Small intestine (tissue), 7 donors: Measurements from ENCODE around the gene CFAP53. TPM values are rescaled to one million over a fixed set of nuclear protein-coding genes. Genes with fewer than 3 reads are reported as not detected.
"Not testable (repeated sequence)": the region's sequence is repeated elsewhere in the genome, so short reads cannot be mapped to it uniquely, and the experiment has no call there.

ENCODE experiments used
- DNase-seq, 2 donors: peaks; one replicate each; pipeline versions ENCODE4 v3.0.0 to v3.0.0-alpha.2; 2013
- FAIRE-seq: peaks from 2 replicates; lab custom pipeline; 2012; peaks lifted over from hg19 to GRCh38; lab: Jason Lieb, UNC
- H3K27ac ChIP-seq, 3 donors: one replicate each; pipeline ENCODE4 v1.5.1; 2013; ENCODE audit warnings: low read length in 2 of 3, mild to moderate bottlenecking in 2 of 3, control low read depth in 1 of 3, inconsistent platforms in 1 of 3, low read depth in 1 of 3, moderate library complexity in 1 of 3
- H3K27me3 ChIP-seq, 3 donors: one replicate each; pipeline ENCODE4 v1.6.1; 2013; ENCODE audit warnings: low read length in 3 of 3, inconsistent platforms in 1 of 3; ENCODE audit not compliant: control insufficient read depth in 3 of 3, insufficient read depth in 3 of 3
- H3K36me3 ChIP-seq, 3 donors: one replicate each; pipeline ENCODE4 v1.6.1; 2013; ENCODE audit warnings: low read length in 3 of 3, inconsistent platforms in 1 of 3, low read depth in 1 of 3, mild to moderate bottlenecking in 1 of 3, moderate library complexity in 1 of 3; ENCODE audit not compliant: control insufficient read depth in 3 of 3, insufficient read depth in 2 of 3
- H3K4me1 ChIP-seq, 3 donors: one replicate each; pipeline ENCODE4 v1.6.1; 2013; ENCODE audit warnings: low read length in 2 of 3, inconsistent platforms in 1 of 3, low read depth in 1 of 3, mild to moderate bottlenecking in 1 of 3, moderate library complexity in 1 of 3; ENCODE audit not compliant: control insufficient read depth in 3 of 3, insufficient read depth in 2 of 3
- H3K4me3 ChIP-seq, 3 donors: one replicate each; pipeline ENCODE4 v1.5.1; 2013; ENCODE audit warnings: low read length in 3 of 3, control low read depth in 1 of 3, inconsistent platforms in 1 of 3, low read depth in 1 of 3, mild to moderate bottlenecking in 1 of 3, moderate library complexity in 1 of 3
- H3K9me3 ChIP-seq, 2 donors: one replicate each; pipeline ENCODE4 v1.6.1; 2013; ENCODE audit warnings: low read depth in 1 of 2, low read length in 1 of 2; ENCODE audit not compliant: control insufficient read depth in 2 of 2, insufficient read depth in 1 of 2
- WGBS, 3 donors: extraction: QIAGEN DNeasy Blood & Tissue Kit; methylation state at CpG; one replicate each; pipeline ENCODE4 v1.1.7; 2013; 5-methylcytosine and 5-hydroxymethylcytosine counted together
- polyA plus RNA-seq, 4 donors: library from polyadenylated mRNA; stranded (reverse) in 3 of 4; unstranded in 1 of 4; fragments of 200-250 nt in 3 of 4; fragments of 120-200 nt in 1 of 4; gene quantifications; one replicate each; pipeline versions ENCODE4 v1.2.1 to v1.2.3, GENCODE V29; 2013
- donor health status: healthy with polysubstance abuse.
- donor health status: control.
- donor health status: control.
- donor health status: Bipolar disorder and iron deficiency.
- donor health status: healthy.

Gene CFAP53
- polyA plus RNA-seq, 4 donors = 0.28 to 0.80 (median 0.67) TPM; not detected in 1

- no peak overlapping the region for H3K27ac ChIP-seq
- H3K9me3 ChIP-seq = no peaks in the 10 kb centered on the region
- H3K4me3 ChIP-seq = peak overlapping the region in 2 of 3 donors; percentile 32 to 37
- 8 to 10% (median 9%) methylated on average over 28 of the region's 28 CpGs for WGBS, 3 donors
- peaks cover 0 to 26% (median 7%) of the 10 kb centered on the region in 3 donors for H3K27me3 ChIP-seq
- H3K36me3 ChIP-seq = no peaks in the 10 kb centered on the region
- no peaks in the 10 kb centered on the region for H3K4me1 ChIP-seq
- DNase-seq (peak; percentile 63 to 84), FAIRE-seq (no peak)
Measured at GRCh38 chr18:50297621-50298442, 31.5 kb upstream of the CFAP53 start.

GRCh38 chr18:50293039-50293438, 26.7 kb upstream of the CFAP53 start:
- H3K27me3 ChIP-seq = peaks cover 0 to 1% (median 0%) of the 10 kb centered on the region in 3 donors
- H3K9me3 ChIP-seq = no peaks in the 10 kb centered on the region
- H3K4me3 ChIP-seq = no peak overlapping the region
- H3K27ac ChIP-seq = no peak overlapping the region
- 77 to 85% (median 83%) methylated on average over 1 of the region's 1 CpG for WGBS, 3 donors
- no peaks in the 10 kb centered on the region for H3K36me3 ChIP-seq
- H3K4me1 ChIP-seq = no peaks in the 10 kb centered on the region
- DNase-seq (no peak), FAIRE-seq (no peak)

- DNase-seq = no peak
- Histone ChIP-seq H3K4me1 (peaks cover 0 to 5% (median 2%) of the 10 kb centered on the region in 3 donors), H3K4me3 (no peak overlapping the region), H3K9me3 (no peaks in the 10 kb centered on the region), H3K36me3 (peaks cover 0 to 21% (median 2%) of the 10 kb centered on the region in 3 donors), H3K27me3 (peaks cover 0 to 1% (median 0%) of the 10 kb centered on the region in 3 donors), H3K27ac (no peak overlapping the region)
- no peak for FAIRE-seq
- 87 to 91% (median 90%) methylated on average over 4 of the region's 4 CpGs for WGBS, 3 donors
Measured at GRCh38 chr18:50289108-50289443, 22.8 kb upstream of the CFAP53 start.

GRCh38 chr18:50288348-50289107, 22.2 kb upstream of the CFAP53 start:
- H3K4me3 ChIP-seq = peak overlapping the region in 2 of 3 donors; percentile 93 to 99
- H3K27me3 ChIP-seq, H3K4me1 ChIP-seq, DNase-seq, H3K9me3 ChIP-seq: not testable (repeated sequence)
- WGBS, 3 donors = 76 to 77% (median 76%) methylated on average over 21 of the region's 21 CpGs
- peaks cover 0 to 27% (median 2%) of the 10 kb centered on the region in 3 donors for H3K36me3 ChIP-seq
- peak overlapping the region; percentile 72 to 97 (median 82) for H3K27ac ChIP-seq
- peak; percentile 62 for FAIRE-seq

- 0% methylated on average over 76 of the region's 76 CpGs for WGBS, 3 donors
- peak within 1 kb of the TSS; percentile 72 to 97 (median 82) for H3K27ac ChIP-seq
- FAIRE-seq = peak; percentile 93
Measured at GRCh38 chr18:50287441-50288347, 21.4 kb upstream of the CFAP53 start, which contains the start of gene CXXC1. Gene CXXC1 (minus strand): TSS chr18:50287692. CDS start chr18:50287589, 103 bp downstream.

GRCh38 chr18:50287028-50287440, 20.7 kb upstream of the CFAP53 start:
- 1% methylated on average over 27 of the region's 27 CpGs for WGBS, 3 donors

More at GRCh38 chr18:50287441-50288347, 21.4 kb upstream of the CFAP53 start, which contains the start of gene CXXC1:
- peaks cover 0 to 1% (median 0%) of the 10 kb centered on the region in 3 donors for H3K27me3 ChIP-seq
- H3K36me3 ChIP-seq = peaks cover 0 to 35% (median 2%) of the 10 kb centered on the region in 3 donors
- no peaks in the 10 kb centered on the region for H3K9me3 ChIP-seq
- peak within 1 kb of the TSS; percentile 78 to 99 (median 93) for H3K4me3 ChIP-seq
- H3K4me1 ChIP-seq = peaks cover 0 to 5% (median 2%) of the 10 kb centered on the region in 3 donors
- DNase-seq = peak; percentile 99

GRCh38 chr18:50286391-50287027, 20.2 kb upstream of the CFAP53 start:
- FAIRE-seq = no peak
- H3K27ac ChIP-seq = peak overlapping the region in 1 of 3 donors; percentile 97
- 18 to 25% (median 24%) methylated on average over 23 of the region's 23 CpGs for WGBS, 3 donors

More at GRCh38 chr18:50287028-50287440, 20.7 kb upstream of the CFAP53 start:
- peaks cover 0 to 42% (median 2%) of the 10 kb centered on the region in 3 donors for H3K36me3 ChIP-seq
- H3K27me3 ChIP-seq = no peaks in the 10 kb centered on the region
- no peak for FAIRE-seq
- peaks cover 0 to 7% (median 2%) of the 10 kb centered on the region in 3 donors for H3K4me1 ChIP-seq
- no peaks in the 10 kb centered on the region for H3K9me3 ChIP-seq
- H3K4me3 ChIP-seq = peak overlapping the region; percentile 78 to 99 (median 93)
- no peak for DNase-seq
- peak overlapping the region; percentile 53 to 97 (median 54) for H3K27ac ChIP-seq

More at GRCh38 chr18:50286391-50287027, 20.2 kb upstream of the CFAP53 start:
- Histone ChIP-seq H3K9me3 (no peaks in the 10 kb centered on the region), H3K4me1 (peaks cover 0 to 9% (median 2%) of the 10 kb centered on the region in 3 donors), H3K36me3 (peaks cover 0 to 44% (median 2%) of the 10 kb centered on the region in 3 donors), H3K27me3 (no peaks in the 10 kb centered on the region), H3K4me3 (peak overlapping the region; percentile 78 to 99 (median 93))
- DNase-seq = peak; percentile 25 to 33
